ENCODE measurements around the gene ACP7. TPM values are rescaled to one million over a fixed set of nuclear protein-coding genes. Genes with fewer than 3 reads are reported as not detected.

ACP7 gene
- total and polyA plus RNA-seq, 2 donors (not counting 3 experiments of a cell fraction or from before 2014, with no cell fraction given): 0.04 to 0.49 TPM

DNA sequence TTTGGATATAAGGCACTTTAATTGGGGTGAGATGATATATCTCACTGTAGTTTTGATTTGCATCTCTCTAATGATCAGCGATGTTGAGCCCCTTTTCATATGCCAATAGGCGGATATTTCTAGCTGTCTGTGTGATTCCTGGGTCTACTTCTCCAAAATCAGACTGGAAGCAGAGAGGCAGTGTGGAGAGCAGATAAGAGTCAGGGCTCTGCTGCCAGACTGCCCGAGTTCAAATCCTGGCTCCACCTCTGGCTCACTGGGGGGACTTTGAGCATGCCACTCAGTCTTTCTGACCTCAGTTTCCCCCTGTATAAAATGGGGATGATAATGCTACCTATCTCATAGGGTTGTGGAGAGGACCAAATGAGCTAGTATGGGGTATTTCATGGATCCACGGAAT is 24.0 kb upstream of the ACP7 start:
- POLR2A ChIA-PET: interaction anchor here (0.7 kb wide), 1 partner anchor 14 kb away, joined by 3 read pairs; no protein-coding TSS in a partner anchor
- no peaks in the 10 kb centered on the region for H4K20me1 ChIP-seq (replicated peaks; ENCODE audit: control insufficient read depth, extremely low read depth, insufficient read depth, low read length)
- no peaks in the 10 kb centered on the region for H3K4me1 ChIP-seq (ENCODE audit: control insufficient read depth, extremely low read depth, insufficient read depth, low read length)
- CTCF ChIA-PET: interaction anchor here (0.7 kb wide), 1 partner anchor 9 kb away, joined by 3 read pairs; no protein-coding TSS in a partner anchor
- TF ChIP-seq POLR2AphosphoS5 (IDR thresholded peaks at IDR 0.05; ENCODE audit: insufficient read depth, low read depth, low read length): no peak
- TF ChIP-seq MYC (IDR thresholded peaks at IDR 0.05; ENCODE audit: low read depth, low read length): no peak
- TF ChIP-seq GATA2 (IDR thresholded peaks at IDR 0.05; ENCODE audit: insufficient read depth, insufficient read length, low read depth, low read length): no peak
- no peak for TF ChIP-seq FOS (IDR thresholded peaks at IDR 0.05; ENCODE audit: borderline replicate concordance, insufficient read depth, low read length)
- TF ChIP-seq JUN (IDR thresholded peaks at IDR 0.05; ENCODE audit: borderline replicate concordance, insufficient read depth, insufficient read length, low read depth): no peak
- no peak for TF ChIP-seq POLR2A (IDR thresholded peaks at IDR 0.05; ENCODE audit: low read depth, low read length)
- TF ChIP-seq EZH2 (IDR thresholded peaks at IDR 0.05; ENCODE audit: borderline replicate concordance, low read depth, low read length, severe bottlenecking): no peak
- TF ChIP-seq, protein P1, sequence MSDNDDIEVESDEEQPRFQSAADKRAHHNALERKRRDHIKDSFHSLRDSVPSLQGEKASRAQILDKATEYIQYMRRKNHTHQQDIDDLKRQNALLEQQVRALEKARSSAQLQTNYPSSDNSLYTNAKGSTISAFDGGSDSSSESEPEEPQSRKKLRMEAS (IDR thresholded peaks at IDR 0.05; ENCODE audit: insufficient read depth, insufficient read length): no peak
- TF ChIP-seq, protein P2, sequence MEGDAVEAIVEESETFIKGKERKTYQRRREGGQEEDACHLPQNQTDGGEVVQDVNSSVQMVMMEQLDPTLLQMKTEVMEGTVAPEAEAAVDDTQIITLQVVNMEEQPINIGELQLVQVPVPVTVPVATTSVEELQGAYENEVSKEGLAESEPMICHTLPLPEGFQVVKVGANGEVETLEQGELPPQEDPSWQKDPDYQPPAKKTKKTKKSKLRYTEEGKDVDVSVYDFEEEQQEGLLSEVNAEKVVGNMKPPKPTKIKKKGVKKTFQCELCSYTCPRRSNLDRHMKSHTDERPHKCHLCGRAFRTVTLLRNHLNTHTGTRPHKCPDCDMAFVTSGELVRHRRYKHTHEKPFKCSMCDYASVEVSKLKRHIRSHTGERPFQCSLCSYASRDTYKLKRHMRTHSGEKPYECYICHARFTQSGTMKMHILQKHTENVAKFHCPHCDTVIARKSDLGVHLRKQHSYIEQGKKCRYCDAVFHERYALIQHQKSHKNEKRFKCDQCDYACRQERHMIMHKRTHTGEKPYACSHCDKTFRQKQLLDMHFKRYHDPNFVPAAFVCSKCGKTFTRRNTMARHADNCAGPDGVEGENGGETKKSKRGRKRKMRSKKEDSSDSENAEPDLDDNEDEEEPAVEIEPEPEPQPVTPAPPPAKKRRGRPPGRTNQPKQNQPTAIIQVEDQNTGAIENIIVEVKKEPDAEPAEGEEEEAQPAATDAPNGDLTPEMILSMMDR (IDR thresholded peaks at IDR 0.05; ENCODE audit: extremely low read depth in 1 of 2, insufficient read depth in 1 of 2, low read depth in 1 of 2, low read length in 2 of 2): no peak
- no peak for FAIRE-seq
- dilution Hi-C loops (cut with MboI; ENCODE audit: extremely low pct_ligation_motif_present, low sequenced_read_pairs): no loop called here
- H3K27ac ChIP-seq (ENCODE audit: insufficient read depth, low read depth, low read length): no peak overlapping the region
- no peak overlapping the region for H3K4me3 ChIP-seq (replicated peaks in 1 of 3; ENCODE audit: insufficient read depth in 1 of 3, low read depth in 1 of 3, low read length in 3 of 3)
- DNase-seq (ENCODE audit: low read depth, low spot score): no peak
- no peak overlapping the region for H3K9ac ChIP-seq (replicated peaks; ENCODE audit: extremely low read depth, insufficient read depth, low read length)
- no peaks in the 10 kb centered on the region for H3K79me2 ChIP-seq (ENCODE audit: control insufficient read depth, insufficient read depth, low read length)
- no peaks in the 10 kb centered on the region for H3K36me3 ChIP-seq (ENCODE audit: control insufficient read depth in 2 of 2, extremely low read depth in 1 of 2, insufficient read depth in 2 of 2, low read length in 2 of 2)
- no peaks in the 10 kb centered on the region for H3K27me3 ChIP-seq (ENCODE audit: control insufficient read depth in 2 of 2, insufficient read depth in 2 of 2, low read length in 2 of 2)
- H3K9me1 ChIP-seq (replicated peaks; ENCODE audit: control insufficient read depth, extremely low read depth, insufficient read depth, low read length): no peaks in the 10 kb centered on the region
- H3K9me3 ChIP-seq (replicated peaks; ENCODE audit: control insufficient read depth, insufficient read depth, low read length): no peaks in the 10 kb centered on the region
- intact Hi-C loops (cut with micrococcal nuclease): no loop called here
- no TSS peak for BruUV-seq (replicated peaks)
- no peak overlapping the region for H2AFZ ChIP-seq (ENCODE audit: low read depth, low read length)
- H3K4me2 ChIP-seq (ENCODE audit: insufficient read depth, low read length): no peak overlapping the region
